Measurements from ENCODE around the gene ASAP2.

DNA sequence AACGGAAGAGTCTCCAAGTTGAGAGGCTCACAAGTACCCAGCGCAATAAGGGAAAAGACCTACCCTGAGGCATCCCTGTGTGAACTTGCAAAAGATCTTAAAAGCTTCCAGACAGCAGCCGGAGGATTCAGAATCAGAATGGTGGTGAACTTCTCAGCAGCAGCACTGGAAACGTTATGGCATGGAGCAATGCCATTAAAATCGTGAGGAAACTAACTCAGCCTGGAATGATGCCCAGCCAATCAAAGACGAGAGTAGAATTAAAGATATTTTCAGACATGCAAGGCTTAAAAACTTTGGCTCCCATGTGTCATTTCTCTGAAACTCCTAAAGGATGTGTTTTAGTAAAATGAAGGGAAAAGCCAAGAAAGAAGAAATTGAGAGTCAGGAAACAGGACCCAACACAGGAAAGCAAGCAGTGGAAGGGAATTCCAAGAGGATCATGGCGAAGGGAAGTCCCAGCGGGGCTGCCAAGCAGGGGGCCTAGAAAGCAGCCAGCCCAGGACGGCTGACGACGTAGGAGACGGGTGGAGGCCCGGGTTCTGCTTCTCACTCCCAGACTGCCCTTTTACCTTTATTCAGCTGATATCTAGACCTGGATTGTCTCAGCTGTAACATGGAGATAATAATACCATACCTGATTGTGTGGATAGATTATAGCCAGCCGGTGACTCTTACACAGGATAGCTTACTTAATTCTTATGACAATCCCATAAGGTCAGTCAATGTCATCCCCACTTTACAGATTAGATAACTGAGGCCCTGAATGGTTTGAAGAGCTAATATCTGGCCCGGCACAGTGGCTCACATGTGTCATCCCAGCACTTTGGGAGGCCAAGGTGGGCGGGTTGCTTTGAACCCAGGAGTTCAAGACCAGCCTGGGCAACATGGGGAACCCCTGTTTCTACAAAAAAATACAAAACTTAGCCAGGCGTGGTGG is 92.8 kb downstream of the ASAP2 start:
- no peak for TF ChIP-seq EZH2 (IDR thresholded peaks at IDR 0.05)
- no peak for TF ChIP-seq POLR2AphosphoS5 (IDR thresholded peaks at IDR 0.05; ENCODE audit: borderline replicate concordance, low read depth, low read length)
- TF ChIP-seq FOXP2 (optimal IDR thresholded peaks at IDR 0.05; ENCODE audit: control extremely low read depth, extremely low read length, insufficient read depth), result no peak

Data from SK-N-MC (cell line).